NCI-H1436 treated with DMSO at 0.1 percent for 48 hours (cell line): ENCODE data around the gene LRRC53.

Source experiments
- DNase-seq: peaks from one replicate; lab custom pipeline; 2025; lab: John Stamatoyannopoulos, UW

LRRC53 gene, protein sequence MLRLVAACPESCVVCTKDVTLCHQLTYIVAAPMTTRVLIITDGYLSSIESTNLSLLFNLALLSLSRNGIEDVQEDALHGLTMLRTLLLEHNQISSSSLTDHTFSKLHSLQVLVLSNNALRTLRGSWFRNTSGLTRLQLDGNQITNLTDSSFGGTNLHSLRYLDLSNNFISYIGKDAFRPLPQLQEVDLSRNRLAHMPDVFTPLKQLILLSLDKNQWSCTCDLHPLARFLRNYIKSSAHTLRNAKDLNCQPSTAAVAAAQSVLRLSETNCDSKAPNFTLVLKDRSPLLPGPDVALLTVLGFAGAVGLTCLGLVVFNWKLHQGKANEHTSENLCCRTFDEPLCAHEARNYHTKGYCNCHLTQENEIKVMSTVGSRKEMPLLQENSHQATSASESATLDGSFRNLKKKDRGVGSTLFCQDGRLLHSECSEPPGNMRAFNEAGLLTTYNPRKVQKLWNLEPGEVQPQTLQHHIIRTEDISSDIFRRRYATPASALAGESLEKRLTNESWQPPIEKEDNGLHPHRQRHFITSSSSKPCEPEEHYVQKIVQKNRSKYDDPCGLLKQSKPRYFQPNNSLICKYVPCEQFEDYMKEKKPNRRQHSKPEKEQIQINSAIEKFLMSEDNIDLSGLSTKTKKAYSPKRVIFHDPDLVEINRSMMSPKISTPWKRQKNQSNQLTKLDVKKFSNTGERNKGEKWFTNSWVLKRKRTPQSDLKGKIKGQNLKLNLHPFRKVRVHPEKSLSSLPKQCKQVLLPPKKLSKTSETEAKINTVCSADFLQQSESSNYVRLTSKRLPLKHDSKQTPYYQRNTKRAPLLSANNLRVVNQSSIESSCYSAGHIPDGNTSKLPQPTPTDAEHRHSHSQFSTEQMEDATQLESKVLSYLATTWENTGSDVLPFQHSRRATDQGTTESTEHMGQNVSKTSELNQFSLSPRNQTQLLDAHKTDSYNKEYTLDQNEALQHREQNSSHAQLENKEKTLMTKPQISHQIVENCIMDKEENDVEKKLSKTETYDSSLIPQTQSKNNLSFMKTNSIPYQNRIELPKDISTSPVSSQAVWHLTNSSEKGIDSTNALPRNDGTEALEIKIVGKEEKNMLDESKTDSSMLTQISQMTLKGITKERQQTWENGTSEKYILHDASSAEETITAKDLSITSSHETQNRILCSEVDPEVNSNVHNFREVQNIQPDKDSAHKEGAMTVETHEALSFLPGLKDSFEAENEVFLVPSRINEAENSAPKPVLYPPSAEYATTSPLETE

DNA sequence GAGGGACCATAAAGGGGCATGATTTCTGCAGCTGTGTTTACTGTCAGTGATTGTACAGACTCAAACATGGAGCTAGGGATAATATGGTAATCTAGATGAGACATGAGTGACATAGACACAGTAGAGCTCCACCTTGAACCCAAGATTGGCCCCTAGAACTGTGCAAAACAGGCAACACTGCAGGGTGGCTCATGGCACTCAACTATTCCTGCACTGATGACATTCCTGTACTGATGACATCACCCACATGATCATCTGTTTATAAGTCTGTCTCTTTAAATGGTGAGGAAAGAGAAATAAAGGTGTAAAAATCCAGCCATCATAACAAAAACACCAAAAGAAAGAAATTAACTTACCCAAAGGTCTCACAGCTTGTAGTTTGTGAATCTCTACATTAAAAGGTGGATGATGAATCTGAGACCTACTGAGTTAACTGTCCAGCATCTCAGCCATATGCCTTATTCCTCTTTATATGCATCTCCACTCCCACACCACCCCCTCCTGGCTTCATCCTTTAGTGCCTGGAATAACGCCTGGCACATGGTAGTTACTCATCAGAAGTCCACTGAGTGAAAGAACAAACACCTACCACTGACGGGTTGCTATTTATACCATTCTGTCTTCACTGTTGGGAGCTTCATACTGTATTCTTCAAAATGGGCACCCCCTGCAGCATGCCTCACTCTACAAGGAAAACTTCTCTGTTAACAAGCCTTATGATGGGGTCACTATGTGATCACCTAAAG is at the start of gene LRRC53:
LRRC53 (minus strand) TSS at position 442 of the 746 bp plus-strand sequence. CDS start 29,262 bp downstream, outside the sequence.
- DNase-seq, result no peak

DNA sequence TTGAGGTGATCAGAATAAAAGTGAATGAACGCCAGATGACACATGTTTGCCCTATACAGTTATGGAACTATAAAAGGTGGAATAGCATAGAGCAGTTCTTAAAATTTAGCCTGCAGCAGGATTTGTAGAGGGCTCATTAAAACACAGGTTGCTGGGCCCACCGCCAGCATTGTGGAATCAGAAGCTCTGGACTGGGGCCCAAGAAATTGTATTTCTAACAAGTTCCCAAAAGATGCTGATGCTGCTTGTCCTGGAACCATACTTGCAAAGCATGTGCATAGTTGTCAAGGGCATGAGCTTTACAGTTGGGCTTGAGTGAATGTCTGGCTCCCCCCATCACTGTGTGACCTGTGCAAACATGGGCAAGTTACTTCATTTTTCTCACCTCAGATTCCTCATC is 37.5 kb upstream of the LRRC53 start:
- DNase-seq, result no peak

DNA sequence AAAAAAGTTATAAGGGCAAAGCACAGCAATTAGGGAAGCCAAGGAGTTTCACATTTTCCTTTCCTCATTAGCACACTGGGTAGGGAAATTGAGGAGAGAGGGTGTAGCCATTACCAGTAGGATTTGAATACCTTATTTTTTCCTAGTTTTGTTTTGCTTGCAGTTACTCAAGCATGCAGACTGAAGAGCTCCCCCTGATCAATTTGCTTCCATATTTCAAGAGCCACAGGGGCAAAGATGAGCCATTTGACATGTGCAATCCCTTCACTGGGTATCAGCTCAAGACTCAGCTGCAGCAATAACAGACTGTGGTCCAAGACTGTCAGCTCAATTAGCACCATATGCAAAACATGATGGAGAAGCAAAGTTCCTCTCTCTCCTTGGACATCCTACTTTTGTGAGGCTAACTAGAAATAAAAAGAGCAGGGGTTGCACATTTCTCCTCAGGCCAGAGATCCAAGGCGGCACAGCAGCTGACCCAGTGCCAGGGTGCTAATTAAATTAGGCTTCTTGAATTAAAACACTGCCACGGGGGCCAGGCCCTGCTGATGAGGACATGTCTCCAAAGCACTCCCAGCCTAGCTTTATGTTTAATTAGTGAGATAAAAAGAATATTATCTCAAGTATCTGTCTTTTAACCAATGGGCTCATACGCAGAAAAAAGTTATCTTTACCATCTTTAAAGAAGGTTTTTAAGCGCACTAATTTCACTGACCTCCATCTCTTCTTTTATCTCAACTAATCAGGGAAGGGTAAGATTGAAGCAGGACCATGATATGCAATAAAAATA is 36.7 kb upstream of the LRRC53 start:
- no peak for DNase-seq

DNA sequence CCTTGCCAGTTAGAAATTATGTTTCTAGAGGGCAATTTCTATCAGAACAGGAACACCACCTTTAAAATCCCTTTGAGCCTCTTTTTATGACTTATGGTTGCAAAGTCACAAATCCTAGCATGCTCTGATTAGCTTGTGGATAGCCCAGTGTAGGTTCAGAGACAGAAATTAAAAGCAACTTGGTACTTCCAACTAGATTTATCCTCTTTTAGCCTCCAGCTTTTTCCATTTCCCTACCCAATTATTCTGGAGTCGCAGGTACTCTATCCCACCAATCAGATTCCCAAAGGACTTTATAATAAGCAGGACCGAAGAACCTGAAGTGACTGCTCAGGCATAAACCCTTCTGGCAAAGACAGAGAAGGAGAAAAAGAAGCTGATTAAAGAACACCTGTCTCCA is 33.4 kb upstream of the LRRC53 start:
- DNase-seq, result no peak

DNA sequence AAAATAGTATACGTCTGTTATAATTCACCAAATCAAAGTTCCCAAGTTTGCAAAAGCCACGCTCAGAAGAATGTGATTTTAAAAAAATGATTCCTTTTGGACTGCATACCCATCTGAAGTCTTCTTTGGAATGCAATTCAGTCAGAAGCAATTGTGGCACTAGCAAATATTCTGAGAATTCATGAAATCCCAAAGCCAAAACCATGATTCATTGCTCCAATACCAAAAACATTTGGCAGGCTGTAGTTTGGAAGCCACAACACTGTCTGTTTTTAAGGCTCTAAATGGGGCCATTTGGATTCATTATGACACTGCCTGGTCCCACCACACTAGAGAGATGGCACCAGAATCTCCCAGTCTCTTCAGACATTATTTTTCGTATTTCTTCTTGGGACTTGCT is 21.8 kb upstream of the LRRC53 start:
- no peak for DNase-seq

DNA sequence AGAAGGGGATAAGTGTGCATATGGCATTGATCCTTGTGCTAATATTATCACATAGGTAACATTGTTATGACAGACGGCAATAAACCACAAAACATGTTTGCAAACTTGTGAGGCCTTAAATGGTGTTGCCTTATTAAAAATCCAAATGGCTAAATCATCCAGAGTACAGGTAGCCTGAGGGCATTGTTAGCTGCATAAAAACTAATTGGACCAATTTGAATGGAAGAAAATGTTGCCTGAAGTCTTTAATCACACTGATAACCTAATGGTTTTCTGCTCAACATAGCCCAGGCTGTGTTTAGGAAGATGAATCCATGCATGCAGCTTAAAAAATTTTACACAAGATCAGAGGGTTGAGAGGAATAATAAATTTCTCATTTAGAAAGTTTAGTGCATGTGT is 19.4 kb upstream of the LRRC53 start:
- DNase-seq, result peak; percentile 51

DNA sequence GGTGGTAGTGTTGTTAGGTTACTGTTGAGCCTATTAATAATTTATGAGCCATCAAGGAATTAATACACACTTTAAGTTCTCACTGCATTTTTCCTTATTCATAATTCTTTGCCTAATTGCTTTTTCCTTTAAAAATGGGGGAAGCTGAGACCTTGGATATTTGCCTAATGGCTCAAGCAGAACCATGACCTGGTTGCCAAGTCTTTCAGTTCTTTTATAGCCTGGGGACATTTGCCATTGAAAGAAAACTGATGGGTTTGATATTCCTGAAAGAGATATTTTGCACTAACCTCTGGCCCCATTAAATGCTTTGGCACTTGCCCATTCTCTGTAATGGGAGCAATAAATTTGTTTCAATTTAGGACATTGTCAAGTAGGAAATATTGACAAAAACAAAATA is 18.5 kb upstream of the LRRC53 start:
- DNase-seq, result no peak

DNA sequence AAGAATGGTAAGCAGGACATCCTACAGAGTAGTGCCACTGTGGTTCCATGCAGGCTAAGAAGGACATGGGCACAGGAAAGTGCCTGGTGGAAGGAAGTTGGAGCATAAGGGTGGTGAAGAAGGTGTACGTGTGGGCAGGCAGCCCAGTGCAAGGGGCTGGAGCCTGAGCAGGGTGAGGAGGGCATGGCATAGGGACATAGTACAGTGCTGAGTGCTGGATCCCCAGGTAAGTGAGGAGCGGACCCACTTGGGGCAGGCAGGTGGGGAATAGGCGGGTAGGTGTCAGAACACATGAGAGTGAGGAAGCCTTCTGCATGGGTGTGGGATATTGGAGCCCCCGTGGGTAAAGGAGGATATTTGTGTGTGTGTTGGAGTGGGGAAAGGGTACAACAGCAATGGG is 15.7 kb upstream of the LRRC53 start:
- DNase-seq, result no peak

DNA sequence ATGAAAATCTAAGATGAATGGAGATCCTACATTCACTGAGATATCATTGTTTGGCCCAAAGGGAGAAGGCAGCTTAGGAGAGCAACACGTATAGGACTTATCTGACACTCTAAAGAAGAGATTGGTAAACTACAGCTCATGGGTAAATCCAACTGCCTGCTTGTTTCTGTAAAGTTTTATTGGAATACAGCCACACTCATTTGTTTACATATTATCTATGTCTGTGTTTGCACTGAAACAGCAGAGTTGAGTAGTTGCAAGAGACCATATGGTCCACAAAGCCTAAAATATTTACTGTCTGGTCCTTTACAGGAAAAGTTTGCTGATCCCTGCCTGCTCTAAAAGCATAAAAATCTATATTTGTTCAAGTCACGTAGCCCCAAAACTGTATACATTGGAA is 14.3 kb upstream of the LRRC53 start:
- DNase-seq, result no peak

DNA sequence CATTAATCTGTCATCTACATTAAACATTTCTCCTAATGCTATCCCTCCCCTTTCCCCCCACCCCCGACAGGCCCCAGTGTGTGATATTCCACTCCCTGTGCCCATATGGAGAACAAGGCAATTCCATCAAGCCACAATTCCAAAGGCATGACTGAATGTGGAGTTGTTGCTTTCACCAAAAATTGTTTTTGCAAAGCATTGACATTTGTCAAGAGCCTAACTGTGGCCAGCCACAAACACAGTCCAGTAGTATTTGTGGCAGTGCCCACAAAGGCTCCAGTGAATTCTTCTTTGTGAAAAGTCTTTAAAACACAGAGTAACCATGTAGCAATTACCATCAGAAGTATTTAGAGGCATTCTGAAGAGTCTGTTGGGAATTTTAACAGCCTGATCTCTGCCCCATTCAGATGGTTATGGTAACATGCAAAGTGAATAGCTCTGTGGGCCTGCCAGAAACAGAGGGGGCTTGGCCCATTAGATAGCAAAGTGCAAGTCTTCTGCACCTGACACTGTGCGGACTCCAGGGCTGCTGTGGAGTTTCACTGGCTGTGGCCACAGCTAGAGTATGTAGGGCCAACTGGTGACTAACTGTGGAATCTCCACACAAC is 11.6 kb upstream of the LRRC53 start:
- DNase-seq, result no peak

DNA sequence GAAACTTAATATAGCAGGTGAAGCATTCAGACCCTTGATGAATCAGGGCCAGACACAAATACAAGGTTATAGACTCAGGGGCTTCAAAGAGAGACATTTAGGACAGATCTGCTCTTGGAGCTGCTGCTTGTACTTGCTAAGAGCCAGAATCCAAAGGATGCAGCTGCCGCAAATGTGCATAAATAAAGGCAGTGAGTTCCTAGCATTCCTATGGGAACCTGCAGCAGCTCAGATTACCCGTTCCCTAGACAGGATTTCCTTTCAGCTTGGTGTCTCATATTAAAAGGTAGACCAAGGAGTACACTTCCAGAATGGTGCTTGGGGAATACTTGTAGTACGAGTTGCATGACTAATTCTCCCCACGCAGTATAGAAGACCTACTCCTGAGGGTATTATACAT is 9.7 kb upstream of the LRRC53 start:
- no peak for DNase-seq

DNA sequence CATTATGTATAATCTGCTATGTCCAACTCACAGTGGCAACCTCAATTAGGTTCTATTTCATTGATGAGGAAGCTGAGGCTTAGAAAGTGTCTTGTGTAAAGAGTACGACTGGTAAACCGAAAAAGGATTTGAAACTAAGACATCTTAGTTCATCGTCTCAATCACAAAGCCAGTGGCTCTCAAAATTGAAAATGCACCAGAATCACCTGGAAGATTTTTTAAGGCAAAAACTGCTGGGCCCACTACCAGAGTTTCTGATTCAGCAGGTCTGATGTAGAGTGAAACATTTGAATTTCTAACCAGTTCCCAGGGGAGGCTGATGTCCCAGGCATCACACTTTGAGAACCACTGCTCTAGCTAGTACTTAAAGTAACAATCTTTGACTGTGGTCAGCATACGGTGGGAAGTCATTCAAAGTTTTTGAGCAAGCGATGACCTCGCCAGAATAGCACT is 5.2 kb upstream of the LRRC53 start:
- no peak for DNase-seq

DNA sequence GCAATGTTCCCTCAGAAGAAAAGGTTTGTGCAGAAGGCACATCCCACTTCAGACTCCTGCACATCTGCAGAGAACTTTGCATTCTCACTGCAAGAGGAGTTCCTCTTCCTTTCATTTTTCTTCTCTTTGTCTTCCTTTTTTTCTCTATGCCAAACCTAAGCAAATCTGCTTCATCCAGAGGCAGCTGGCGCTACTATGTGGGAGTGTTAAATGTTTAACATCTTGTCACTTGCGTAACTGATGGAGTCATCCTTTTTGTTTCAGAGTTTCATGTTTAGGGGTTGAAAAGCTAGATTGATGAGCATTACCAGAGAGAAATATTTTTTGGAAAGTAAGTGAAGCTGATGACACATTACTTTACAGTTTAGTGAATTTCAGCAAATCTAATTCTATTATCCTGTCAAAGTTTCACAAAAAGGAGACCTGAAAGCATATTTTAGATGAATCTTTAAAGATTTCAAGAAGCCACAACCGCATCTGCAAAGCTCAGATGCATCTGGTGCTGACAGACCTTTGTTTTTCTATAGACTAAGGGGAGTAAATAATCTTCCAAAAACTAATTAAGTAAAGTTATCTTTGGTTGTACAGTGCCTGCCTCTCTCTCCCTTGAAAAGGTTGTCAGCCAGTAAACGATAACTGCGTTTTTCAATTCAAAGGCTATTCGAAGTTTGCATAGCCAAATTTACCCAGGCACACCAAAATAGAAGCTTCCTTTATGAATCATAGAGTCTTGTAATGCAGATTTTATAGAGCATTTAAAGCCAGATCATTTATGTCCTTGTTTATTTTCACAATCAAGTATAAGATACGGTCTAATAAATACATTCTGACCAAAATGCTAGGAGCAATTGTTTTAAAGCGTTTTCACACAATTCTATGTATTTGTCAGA is 1.2 kb upstream of the LRRC53 start:
- DNase-seq, result no peak

DNA sequence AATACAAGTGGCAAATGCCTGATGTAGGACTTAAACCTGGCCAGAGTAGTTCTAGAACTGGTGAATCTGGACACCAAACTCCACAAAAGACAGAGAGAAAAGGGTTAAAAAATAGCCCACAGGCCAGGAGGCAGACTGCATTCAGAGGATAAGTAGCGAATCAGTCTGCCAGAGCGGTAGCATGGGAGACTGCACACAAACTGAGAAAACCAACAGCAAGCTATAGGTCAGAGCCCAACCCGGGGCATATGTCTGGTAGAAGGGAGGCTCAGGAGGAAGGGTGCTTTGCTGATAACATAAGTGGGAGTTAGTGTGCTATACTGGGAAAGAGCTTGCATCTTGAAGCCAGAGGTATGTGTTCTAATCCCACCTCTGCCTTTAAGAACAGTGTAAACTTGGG is 4.0 kb downstream of the LRRC53 start:
- DNase-seq, result no peak

DNA sequence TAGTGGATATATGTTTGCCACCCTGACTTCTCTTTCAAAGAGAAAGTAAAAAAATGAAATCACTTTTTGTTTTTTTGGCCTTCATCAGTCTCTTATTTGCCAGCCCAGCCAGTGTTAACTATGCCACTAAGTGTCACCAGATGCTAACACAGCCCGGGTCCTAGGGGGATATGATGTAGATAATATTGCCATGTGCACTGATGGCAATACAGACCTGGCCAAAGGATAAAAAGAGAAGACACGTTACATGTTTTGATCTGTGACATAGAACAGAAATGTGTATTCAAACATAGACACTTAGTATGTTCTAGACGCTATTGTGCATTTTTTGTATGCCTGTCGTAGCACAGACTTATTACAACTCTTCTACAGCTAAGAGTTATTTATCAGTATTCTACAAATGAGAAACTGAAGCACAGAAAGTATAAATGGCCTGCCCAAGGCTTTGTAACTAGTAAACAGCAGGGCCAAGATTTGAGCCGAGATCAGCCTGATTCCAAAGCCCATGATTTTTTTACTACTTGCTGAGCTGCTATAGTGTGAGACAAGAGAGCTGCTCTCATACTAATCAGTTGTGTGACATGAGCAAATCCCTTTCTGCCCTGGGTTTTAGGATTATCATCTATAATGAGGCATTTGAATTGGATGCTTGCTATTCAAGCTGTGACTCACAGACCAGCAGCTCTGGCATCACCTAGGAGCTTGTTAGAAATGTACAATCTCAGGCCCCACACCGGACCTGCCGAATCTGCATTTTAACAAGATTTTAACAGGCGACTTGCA is 6.3 kb downstream of the LRRC53 start:
- no peak for DNase-seq

DNA sequence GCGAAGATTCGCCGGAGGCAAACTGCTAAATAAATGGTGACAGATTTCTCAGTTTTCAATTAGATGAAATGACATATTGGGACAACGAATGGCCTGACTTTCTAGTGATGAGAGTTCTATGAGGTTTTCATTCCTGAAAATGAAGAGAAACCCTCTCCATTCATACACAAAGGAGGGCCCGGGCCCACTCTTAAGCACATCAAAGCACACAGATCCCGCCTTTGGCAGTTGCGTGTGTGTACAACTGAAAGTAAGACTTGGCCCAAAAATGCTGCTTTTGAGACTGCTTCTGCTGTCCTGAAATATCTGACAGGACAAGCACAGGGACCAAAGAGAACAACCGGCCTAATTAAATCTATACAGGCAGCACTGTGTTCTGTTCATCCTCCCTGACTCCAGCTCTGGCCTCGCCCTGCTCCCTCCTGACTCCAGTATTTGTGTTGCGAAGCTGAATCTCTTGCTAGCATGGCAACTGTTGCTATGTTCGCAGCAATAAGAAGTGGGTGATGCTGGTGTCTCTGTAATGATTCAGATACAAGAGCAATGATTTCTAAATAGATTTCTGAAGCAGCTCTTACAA is 7.4 kb downstream of the LRRC53 start:
- peak; percentile 81 for DNase-seq

DNA sequence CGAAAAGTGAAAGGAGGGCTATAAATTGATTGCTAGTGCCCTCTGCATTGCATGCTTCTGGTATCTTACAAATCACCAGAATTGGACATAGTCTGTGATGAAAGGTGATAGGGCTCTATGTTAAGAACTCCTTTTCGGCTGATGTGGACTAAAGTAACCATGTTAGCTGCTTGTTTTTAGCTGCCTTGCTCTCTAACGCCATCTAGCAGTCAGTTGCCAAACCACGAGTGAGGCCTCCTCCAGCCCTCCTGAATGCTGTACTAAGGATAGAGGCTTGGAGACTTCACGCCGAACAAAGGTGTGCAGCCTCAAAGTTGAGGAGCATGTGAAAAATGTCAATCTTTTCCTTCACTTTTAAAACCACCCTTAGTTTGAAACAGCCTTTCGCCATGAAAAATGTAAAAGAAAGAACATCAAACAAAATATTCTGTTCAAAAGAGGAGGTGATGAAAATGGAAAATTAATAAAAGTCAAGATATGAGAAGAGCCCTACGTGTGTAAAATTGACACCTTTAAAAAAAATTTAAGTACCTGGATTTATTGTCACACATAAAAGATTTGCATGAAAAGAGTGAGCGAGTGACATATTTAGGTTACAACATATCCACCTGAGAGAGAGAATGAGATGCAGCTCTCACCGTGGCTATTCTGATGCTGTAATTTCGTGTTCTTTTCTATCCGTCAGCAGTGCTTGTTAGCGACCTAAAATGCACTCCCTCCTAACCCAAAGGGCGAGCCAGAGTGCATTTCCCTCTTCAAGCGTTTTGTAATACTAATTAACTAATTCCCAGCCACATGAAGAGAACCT is 8.1 kb downstream of the LRRC53 start:
- peak; percentile 59 for DNase-seq
